ENCODE measurements around the gene DUSP10. TPM values are rescaled to one million over a fixed set of nuclear protein-coding genes. Genes with fewer than 3 reads are reported as not detected.

Gene DUSP10
- total RNA-seq, 2 donors from 2014 or later: 6.5 to 11.7 TPM

GRCh38 chr1:221699577-221699976, 42.3 kb downstream of the DUSP10 start:
- no peaks in the 10 kb centered on the region for H3K27me3 Mint-ChIP-seq (ENCODE audit: insufficient read depth)
- no peaks in the 10 kb centered on the region for H3K27me3 ChIP-seq (ENCODE audit: control insufficient read depth, insufficient read depth, low read length, poor library complexity, severe bottlenecking)
- no peak overlapping the region for H3K27ac Mint-ChIP-seq
- H3K36me3 Mint-ChIP-seq (ENCODE audit: low read depth): peaks cover 15% of the 10 kb centered on the region
- H3K27ac ChIP-seq (ENCODE audit: low read depth, low read length): no peak overlapping the region
- WGBS, 2 experiments (ENCODE audit: insufficient coverage in 1 of 2, insufficient read length in 1 of 2): 91% methylated on average over 1 of the region's 1 CpG; no CpG with 5 or more reads in 1 of the 2 experiments
- DNase-seq: no peak
- no peak overlapping the region for H3K4me3 Mint-ChIP-seq
- H3K4me1 ChIP-seq (ENCODE audit: control insufficient read depth, insufficient read depth, low read length): peaks cover 4% of the 10 kb centered on the region
- no peak overlapping the region for H3K9ac ChIP-seq (ENCODE audit: extremely low read depth, low read length, poor library complexity, severe bottlenecking)
- H3K4me3 ChIP-seq (ENCODE audit: low read length): no peak overlapping the region
- H3K36me3 ChIP-seq (ENCODE audit: control insufficient read depth, insufficient read depth, low read length): peaks cover 53% of the 10 kb centered on the region
- H3K4me1 Mint-ChIP-seq: peaks cover 5% of the 10 kb centered on the region
- no peaks in the 10 kb centered on the region for H3K9me3 ChIP-seq (ENCODE audit: control insufficient read depth, low read length)
- H3K9me3 Mint-ChIP-seq: no peaks in the 10 kb centered on the region
- no peak for TF ChIP-seq CTCF (conservative IDR thresholded peaks at IDR 0.05)

- Mint-ChIP-seq H3K9me3 (no peaks in the 10 kb centered on the region), H3K4me3 (no peak overlapping the region), H3K4me1 (no peaks in the 10 kb centered on the region), H3K27me3 (ENCODE audit: insufficient read depth) (no peaks in the 10 kb centered on the region), H3K27ac (no peak overlapping the region), H3K36me3 (ENCODE audit: low read depth) (peaks cover 10% of the 10 kb centered on the region)
- no peak overlapping the region for H3K27ac ChIP-seq (ENCODE audit: low read depth, low read length)
- H3K27me3 ChIP-seq (ENCODE audit: control insufficient read depth, insufficient read depth, low read length, poor library complexity, severe bottlenecking): no peaks in the 10 kb centered on the region
- peaks cover 44% of the 10 kb centered on the region for H3K36me3 ChIP-seq (ENCODE audit: control insufficient read depth, insufficient read depth, low read length)
- no peak overlapping the region for H3K4me3 ChIP-seq (ENCODE audit: low read length)
- no peaks in the 10 kb centered on the region for H3K4me1 ChIP-seq (ENCODE audit: control insufficient read depth, insufficient read depth, low read length)
- no peak for DNase-seq
- WGBS, 2 experiments (ENCODE audit: insufficient coverage in 1 of 2, insufficient read length in 1 of 2): 94 to 98% methylated on average over 2 to 4 of the region's 4 CpGs
- no peak for TF ChIP-seq CTCF (conservative IDR thresholded peaks at IDR 0.05)
- peaks cover 3% of the 10 kb centered on the region for H3K9me3 ChIP-seq (ENCODE audit: control insufficient read depth, low read length)
- no peak overlapping the region for H3K9ac ChIP-seq (ENCODE audit: extremely low read depth, low read length, poor library complexity, severe bottlenecking)
These were observed 43.1 kb downstream of the DUSP10 start for GRCh38 chr1:221698579-221699349.

GRCh38 chr1:221697923-221698425, 43.9 kb downstream of the DUSP10 start:
- Histone ChIP-seq H3K36me3 (ENCODE audit: control insufficient read depth, insufficient read depth, low read length) (peaks cover 37% of the 10 kb centered on the region), H3K4me1 (ENCODE audit: control insufficient read depth, insufficient read depth, low read length) (no peaks in the 10 kb centered on the region), H3K27me3 (ENCODE audit: control insufficient read depth, insufficient read depth, low read length, poor library complexity, severe bottlenecking) (no peaks in the 10 kb centered on the region), H3K9me3 (ENCODE audit: control insufficient read depth, low read length) (peaks cover 11% of the 10 kb centered on the region), H3K27ac (ENCODE audit: low read depth, low read length) (no peak overlapping the region), H3K9ac (ENCODE audit: extremely low read depth, low read length, poor library complexity, severe bottlenecking) (no peak overlapping the region), H3K4me3 (ENCODE audit: low read length) (no peak overlapping the region)
- Mint-ChIP-seq H3K4me1 (no peaks in the 10 kb centered on the region), H3K36me3 (ENCODE audit: low read depth) (peaks cover 10% of the 10 kb centered on the region), H3K27ac (no peak overlapping the region), H3K4me3 (no peak overlapping the region), H3K27me3 (ENCODE audit: insufficient read depth) (no peaks in the 10 kb centered on the region), H3K9me3 (no peaks in the 10 kb centered on the region)
- TF ChIP-seq CTCF (conservative IDR thresholded peaks at IDR 0.05): no peak
- 90 to 100% methylated on average over 2 to 3 of the region's 3 CpGs for WGBS, 2 experiments (ENCODE audit: insufficient coverage in 1 of 2, insufficient read length in 1 of 2)
- DNase-seq: no peak
